Activated CD4-positive, alpha-beta T cell treated with anti-CD3 and anti-CD28 coated beads, Interleukin-2, amount 10 ng/mL, durations not matched to agents 7 days and 5 days (primary cell): ENCODE data around the gene BMPER. TPM values are rescaled to one million over a fixed set of nuclear protein-coding genes. Genes with fewer than 3 reads are reported as not detected.

ENCODE experiments used
- CTCF ChIA-PET: fragments of 350-600 bp; sonication (Branson Sonifier 250); formaldehyde crosslinking; loops from one replicate; lab custom pipeline; 2021; ENCODE audit warnings: antibody characterized with exemption; lab: Charles Lee
- POLR2A ChIA-PET: fragments of 350-600 bp; sonication (Branson Sonifier 250); formaldehyde crosslinking; loops from one replicate; lab custom pipeline; 2021; ENCODE audit warnings: antibody characterized with exemption; lab: Charles Lee
- DNase-seq: peaks from one replicate; pipeline ENCODE4 v3.0.0-alpha.2; 2020
- H3K27ac Mint-ChIP-seq: one replicate; pipeline ENCODE4 v1.8.0; 2021; ENCODE audit warnings: mild to moderate bottlenecking, moderate library complexity, mixed read lengths
- H3K27me3 Mint-ChIP-seq: one replicate; pipeline ENCODE4 v1.8.0; 2021; ENCODE audit warnings: mixed read lengths
- H3K36me3 Mint-ChIP-seq: one replicate; pipeline ENCODE4 v1.8.0; 2021; ENCODE audit warnings: low read depth, mixed read lengths
- H3K4me1 Mint-ChIP-seq: one replicate; pipeline ENCODE4 v1.8.0; 2021; ENCODE audit warnings: mixed read lengths
- H3K4me3 Mint-ChIP-seq: one replicate; pipeline ENCODE4 v1.8.0; 2021; ENCODE audit warnings: mild to moderate bottlenecking, moderate library complexity, mixed read lengths
- H3K9me3 Mint-ChIP-seq: one replicate; pipeline ENCODE4 v1.8.0; 2021; ENCODE audit warnings: mixed read lengths
- total RNA-seq, 2 experiments: library from RNA; stranded (reverse); gene quantifications; one replicate each; pipeline ENCODE4 v1.2.3, GENCODE V29; 2021

BMPER gene
- total RNA-seq, 2 experiments from 2014 or later = not detected

DNA sequence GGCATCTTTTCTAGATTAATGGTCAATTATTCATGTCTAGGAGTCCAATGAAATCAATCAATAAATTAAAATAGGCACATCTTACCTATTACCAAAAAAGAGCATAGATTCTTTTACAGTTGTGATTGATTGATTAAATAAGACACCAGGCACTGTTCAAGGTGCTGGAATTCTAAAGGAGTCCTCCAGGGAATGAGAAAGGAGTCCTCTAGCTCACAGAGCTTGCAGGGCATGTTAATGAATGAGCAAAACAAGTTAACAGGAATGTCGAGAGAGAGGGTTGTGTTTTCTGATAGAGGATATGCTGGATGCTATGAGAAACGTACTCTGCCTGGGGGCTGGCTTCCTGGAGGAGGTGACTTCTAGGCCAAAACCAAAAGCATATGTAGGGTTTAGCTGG lies 191.4 kb downstream of the BMPER start:
- Mint-ChIP-seq H3K4me3 (no peak overlapping the region), H3K27ac (no peak overlapping the region), H3K36me3 (no peaks in the 10 kb centered on the region), H3K27me3 (no peaks in the 10 kb centered on the region), H3K9me3 (peaks cover 2% of the 10 kb centered on the region), H3K4me1 (no peaks in the 10 kb centered on the region)
- CTCF ChIA-PET = no interaction called here
- no peak for DNase-seq
- POLR2A ChIA-PET = no interaction called here

DNA sequence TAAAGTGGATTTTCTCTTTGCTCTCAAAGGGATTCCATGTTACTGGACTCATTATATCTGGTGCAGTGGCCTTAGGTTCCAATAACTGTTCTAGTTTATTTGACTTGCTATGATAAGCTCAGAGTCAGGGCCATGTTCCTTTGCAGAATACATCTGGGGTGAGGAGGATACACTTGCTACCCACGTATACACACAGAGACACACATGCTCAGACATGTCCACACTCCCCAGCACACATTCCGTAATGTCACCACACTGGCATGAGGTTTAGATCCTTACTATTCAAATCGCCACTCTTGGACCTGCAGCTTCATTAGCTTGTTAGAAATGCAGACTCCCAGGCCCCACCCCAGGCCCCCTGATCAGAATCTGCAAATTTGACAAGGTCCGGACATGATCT lies 195.3 kb downstream of the BMPER start:
- no peaks in the 10 kb centered on the region for H3K27me3 Mint-ChIP-seq

DNA sequence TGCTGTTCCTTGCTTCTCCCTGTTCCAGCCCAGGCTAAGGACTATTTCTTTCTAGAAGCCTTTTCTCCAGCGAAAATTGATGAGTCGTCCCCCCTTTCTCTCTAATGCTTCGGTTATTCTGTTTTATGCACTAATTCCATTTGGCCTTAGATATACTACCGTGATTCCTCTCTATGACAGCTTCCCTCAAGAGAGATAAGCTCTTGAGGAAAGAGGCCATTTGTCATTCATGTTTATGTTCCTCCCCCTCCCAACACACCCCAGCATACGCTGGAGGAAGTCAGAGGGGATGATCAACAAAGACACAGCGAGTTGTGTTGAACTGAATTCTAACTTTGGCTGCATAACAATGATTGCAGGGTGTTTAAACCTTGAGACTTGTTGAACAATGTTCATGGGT lies 198.8 kb downstream of the BMPER start:
- ChIA-PET POLR2A (no interaction called here), CTCF (no interaction called here)
- Mint-ChIP-seq H3K27ac (no peak overlapping the region), H3K4me1 (no peaks in the 10 kb centered on the region), H3K36me3 (no peaks in the 10 kb centered on the region), H3K27me3 (no peaks in the 10 kb centered on the region), H3K4me3 (no peak overlapping the region), H3K9me3 (peaks cover 9% of the 10 kb centered on the region)
- DNase-seq = no peak

More for the DNA sequence above, 195.3 kb downstream of the BMPER start:
- H3K9me3 Mint-ChIP-seq = peaks cover 9% of the 10 kb centered on the region
- no peak overlapping the region for H3K4me3 Mint-ChIP-seq
- H3K4me1 Mint-ChIP-seq = no peaks in the 10 kb centered on the region
- H3K27ac Mint-ChIP-seq = no peak overlapping the region
- CTCF ChIA-PET = no interaction called here
- H3K36me3 Mint-ChIP-seq = no peaks in the 10 kb centered on the region
- POLR2A ChIA-PET = no interaction called here
- DNase-seq = no peak

DNA sequence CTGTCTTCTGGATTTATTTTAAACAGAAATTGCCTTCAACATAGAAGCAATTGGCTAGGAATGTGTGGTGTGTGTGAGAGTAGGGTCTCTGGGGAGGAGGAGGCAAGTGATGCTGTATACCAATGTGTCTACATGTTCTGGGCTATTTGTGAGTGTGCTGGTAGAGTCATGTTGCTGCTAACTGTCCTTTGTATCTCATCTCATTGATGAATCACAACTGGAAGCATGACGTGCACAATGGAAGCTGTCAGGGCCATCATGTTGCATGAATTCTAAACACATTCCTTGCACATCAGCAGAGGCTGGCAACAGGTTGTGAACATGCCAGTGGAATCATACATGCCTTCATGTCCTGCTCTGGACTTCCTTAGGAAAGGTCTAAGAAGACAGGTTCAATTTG lies 199.7 kb downstream of the BMPER start:
- Mint-ChIP-seq H3K4me3 (no peak overlapping the region), H3K27ac (no peak overlapping the region), H3K4me1 (no peaks in the 10 kb centered on the region), H3K9me3 (peaks cover 9% of the 10 kb centered on the region), H3K27me3 (no peaks in the 10 kb centered on the region), H3K36me3 (no peaks in the 10 kb centered on the region)
- DNase-seq = no peak
- CTCF ChIA-PET = no interaction called here
- POLR2A ChIA-PET = no interaction called here

DNA sequence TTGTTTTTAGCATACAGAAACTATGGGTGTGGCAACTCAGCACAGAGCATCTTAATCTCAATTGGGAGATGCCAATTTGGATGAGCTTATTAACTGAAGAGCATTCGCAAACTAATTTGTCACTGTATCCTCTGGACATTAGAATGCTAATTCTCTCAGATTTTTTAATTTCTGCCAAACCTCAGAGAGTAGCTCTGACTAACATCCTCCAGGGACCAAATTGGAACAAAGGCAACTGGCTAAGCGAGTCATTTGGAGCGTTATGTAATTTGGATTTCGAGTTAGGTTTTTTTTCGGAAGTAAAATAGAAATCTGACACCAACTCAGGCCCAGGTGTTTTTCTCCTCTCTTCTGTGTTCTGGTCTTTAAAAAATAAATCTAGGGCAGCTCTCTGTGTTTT lies 201.9 kb downstream of the BMPER start:
- Mint-ChIP-seq H3K4me3 (no peak overlapping the region), H3K27me3 (no peaks in the 10 kb centered on the region), H3K27ac (no peak overlapping the region), H3K36me3 (no peaks in the 10 kb centered on the region), H3K9me3 (peaks cover 9% of the 10 kb centered on the region), H3K4me1 (no peaks in the 10 kb centered on the region)
- CTCF ChIA-PET = interaction anchor here (0.9 kb wide), 1 partner anchor 20 kb away, joined by 3 read pairs; no protein-coding TSS in a partner anchor
- DNase-seq = no peak
- POLR2A ChIA-PET = no interaction called here

DNA sequence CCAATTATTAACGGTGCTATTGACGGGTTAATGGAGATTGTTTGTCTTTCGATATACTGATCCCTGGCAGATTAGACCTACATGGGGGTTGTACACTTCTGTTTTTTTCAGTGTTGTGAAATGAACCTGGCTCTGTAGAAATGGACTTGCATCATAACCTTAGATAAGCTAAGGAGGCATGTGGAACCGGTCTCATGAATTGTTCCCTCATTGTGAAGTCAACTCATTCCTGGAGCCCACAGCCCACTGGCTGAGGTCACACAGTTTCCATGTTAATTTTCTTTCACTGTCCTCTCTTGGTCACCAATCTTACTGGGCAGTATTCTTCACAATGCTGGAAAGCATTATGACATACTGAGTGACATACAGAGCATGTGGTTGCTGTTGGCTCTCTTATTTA lies 202.8 kb downstream of the BMPER start:
- no peaks in the 10 kb centered on the region for H3K36me3 Mint-ChIP-seq
- ChIA-PET CTCF (no interaction called here), POLR2A (no interaction called here)
- H3K27me3 Mint-ChIP-seq = no peaks in the 10 kb centered on the region
- peaks cover 6% of the 10 kb centered on the region for H3K9me3 Mint-ChIP-seq
- H3K4me1 Mint-ChIP-seq = no peaks in the 10 kb centered on the region
- no peak for DNase-seq
- no peak overlapping the region for H3K27ac Mint-ChIP-seq
- no peak overlapping the region for H3K4me3 Mint-ChIP-seq

DNA sequence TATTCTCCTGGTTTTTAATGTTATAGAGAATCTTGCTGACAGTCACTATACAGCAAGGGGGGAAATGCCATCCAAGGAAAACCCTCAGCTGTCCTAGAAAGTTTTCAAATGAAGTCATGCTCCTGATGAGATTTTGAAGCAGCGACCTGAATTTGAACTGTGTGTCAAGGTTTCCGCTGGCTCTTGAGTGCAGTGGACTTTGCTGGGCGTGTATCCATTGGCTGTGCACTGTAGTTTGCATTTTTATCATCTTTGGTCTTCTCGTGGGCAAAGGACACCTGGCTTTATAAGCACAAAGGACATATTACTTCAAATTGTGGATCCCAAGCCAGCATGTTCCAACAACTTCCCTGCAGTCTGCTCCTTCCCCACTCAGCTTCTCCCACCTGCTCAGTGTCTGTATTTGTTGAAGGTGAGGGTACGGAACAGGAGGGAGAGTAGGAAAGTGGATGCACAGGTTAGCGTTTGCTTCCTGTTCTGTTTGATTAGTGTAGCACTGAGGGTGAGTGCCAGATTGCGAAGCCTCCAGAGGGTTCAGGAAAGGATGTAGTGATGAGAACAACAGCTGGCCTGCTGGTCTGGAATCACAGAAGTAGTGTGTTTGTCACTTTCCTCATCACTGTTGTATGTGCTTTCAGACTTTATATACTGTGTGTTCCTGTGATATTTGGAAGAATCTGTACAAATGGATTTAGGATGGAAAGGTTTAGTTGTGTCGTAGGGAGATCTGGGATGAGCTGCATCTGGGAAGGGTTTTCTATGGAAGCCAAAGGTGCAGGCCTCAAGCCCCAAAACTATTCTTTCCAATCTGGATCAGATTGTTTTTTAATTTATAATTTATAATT lies 204.8 kb downstream of the BMPER start:
- ChIA-PET CTCF (no interaction called here), POLR2A (no interaction called here)
- Mint-ChIP-seq H3K4me1 (no peaks in the 10 kb centered on the region), H3K9me3 (no peaks in the 10 kb centered on the region), H3K27ac (no peak overlapping the region), H3K36me3 (no peaks in the 10 kb centered on the region), H3K27me3 (no peaks in the 10 kb centered on the region), H3K4me3 (no peak overlapping the region)
- no peak for DNase-seq

DNA sequence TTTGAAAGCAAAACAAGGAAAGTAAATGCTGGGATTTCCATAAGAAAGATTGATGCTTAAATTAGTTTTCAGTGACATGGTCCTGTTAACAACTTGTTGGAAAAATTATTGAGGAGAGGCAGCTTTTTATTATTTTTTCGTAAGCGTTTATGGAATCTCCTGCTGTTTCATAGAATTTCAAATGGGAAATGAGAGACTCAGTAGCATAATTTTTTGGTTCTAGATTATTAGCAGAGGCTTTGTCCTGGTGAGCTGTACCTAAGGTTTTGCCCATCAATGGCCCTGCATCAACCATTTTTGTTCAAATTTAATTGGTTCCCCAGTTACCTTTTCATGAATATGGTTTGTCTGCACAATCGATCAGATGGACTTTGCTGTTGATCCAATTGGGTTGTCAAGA lies 205.7 kb downstream of the BMPER start:
- CTCF ChIA-PET = no interaction called here
- no peak for DNase-seq
- H3K27me3 Mint-ChIP-seq = no peaks in the 10 kb centered on the region

DNA sequence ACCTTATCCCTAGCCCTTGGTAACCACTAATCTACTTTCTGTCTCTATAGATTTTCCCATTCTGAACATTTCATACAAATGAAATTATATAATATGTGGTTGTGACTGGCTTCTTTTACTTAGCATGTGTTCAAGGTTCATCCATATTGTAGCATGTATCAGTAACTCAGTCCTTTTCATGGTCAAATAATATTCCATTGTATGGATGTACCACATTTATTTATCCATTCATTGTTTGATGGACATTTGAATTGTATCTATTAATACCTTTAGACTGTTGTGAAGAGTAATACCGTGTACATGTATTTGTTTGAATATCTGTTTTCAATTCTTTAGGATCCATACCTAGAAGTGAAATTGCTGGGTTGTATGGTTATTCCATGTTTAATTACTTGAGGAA lies 210.2 kb downstream of the BMPER start:
- ChIA-PET POLR2A (no interaction called here), CTCF (no interaction called here)
- Mint-ChIP-seq H3K9me3 (peaks cover 8% of the 10 kb centered on the region), H3K27ac (no peak overlapping the region), H3K27me3 (no peaks in the 10 kb centered on the region), H3K4me3 (no peak overlapping the region), H3K4me1 (no peaks in the 10 kb centered on the region), H3K36me3 (no peaks in the 10 kb centered on the region)
- DNase-seq = no peak

More for the DNA sequence above, 205.7 kb downstream of the BMPER start:
- H3K4me3 Mint-ChIP-seq = no peak overlapping the region
- H3K4me1 Mint-ChIP-seq = no peaks in the 10 kb centered on the region
- no peaks in the 10 kb centered on the region for H3K36me3 Mint-ChIP-seq
- peaks cover 3% of the 10 kb centered on the region for H3K9me3 Mint-ChIP-seq
- POLR2A ChIA-PET = no interaction called here
- no peak overlapping the region for H3K27ac Mint-ChIP-seq

DNA sequence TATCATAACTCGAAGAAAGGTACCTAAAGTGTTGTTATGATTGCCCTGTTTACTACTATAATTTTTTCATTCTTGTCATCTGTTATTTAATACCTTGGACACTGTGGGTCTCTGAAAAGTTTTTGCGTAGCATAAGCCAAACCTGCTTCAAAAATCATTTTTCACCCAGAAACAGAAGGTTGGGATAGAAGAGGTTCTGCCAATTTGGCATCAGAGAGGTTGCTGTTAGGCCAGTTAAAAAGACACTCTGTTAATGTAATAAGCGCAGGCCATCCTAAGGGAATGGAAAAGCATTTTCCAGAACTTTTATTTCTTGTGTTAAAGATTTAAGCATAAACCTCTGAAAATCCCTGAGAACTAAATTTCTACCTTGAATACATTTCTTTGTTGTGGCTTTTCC lies 212.2 kb downstream of the BMPER start:
- DNase-seq = no peak
- Mint-ChIP-seq H3K27me3 (no peaks in the 10 kb centered on the region), H3K27ac (no peak overlapping the region), H3K4me1 (no peaks in the 10 kb centered on the region), H3K4me3 (no peak overlapping the region), H3K36me3 (no peaks in the 10 kb centered on the region), H3K9me3 (peaks cover 8% of the 10 kb centered on the region)
- ChIA-PET CTCF (no interaction called here), POLR2A (no interaction called here)

DNA sequence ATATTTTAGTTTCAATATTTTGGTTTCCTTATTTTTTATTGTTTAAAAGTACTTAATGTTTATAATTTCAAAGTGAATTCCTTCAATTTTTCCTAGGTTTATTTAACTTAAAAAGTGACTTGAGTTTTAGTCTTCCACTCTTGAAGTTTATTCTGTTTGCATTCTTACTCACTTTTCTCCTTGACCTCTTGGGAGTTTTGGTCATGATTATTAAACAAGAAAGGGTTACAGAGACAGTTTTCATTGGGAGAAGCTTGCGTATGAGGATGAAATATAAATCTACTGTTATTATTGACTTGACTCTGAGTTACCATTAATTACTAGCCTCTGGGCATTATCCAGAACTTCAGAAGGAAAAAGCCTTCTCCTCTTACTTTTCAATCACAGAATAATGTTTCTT lies 216.0 kb downstream of the BMPER start:
- ChIA-PET CTCF (no interaction called here), POLR2A (no interaction called here)
- Mint-ChIP-seq H3K4me3 (no peak overlapping the region), H3K4me1 (no peaks in the 10 kb centered on the region), H3K36me3 (no peaks in the 10 kb centered on the region), H3K9me3 (peaks cover 16% of the 10 kb centered on the region), H3K27ac (no peak overlapping the region), H3K27me3 (no peaks in the 10 kb centered on the region)
- no peak for DNase-seq

DNA sequence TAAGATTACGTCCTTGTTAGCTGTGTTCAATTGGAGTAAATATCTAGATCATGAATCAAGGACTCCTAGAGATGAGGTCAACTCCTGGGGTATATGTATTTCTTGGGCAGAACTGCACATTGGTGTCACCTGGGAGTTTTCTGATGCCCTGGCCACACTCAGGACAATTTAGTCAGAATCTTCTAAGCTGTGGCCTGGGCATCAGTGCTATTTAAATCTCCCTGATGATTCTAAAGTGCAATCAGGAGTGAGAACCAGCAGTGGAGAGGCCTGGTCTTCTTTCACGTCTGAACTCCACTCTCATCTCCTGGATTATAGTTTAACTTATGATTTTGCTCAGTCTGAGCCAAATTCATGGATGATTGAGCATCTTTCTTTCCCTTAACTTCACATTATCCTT lies 218.0 kb downstream of the BMPER start:
- Mint-ChIP-seq H3K4me3 (no peak overlapping the region), H3K4me1 (no peaks in the 10 kb centered on the region), H3K9me3 (peaks cover 17% of the 10 kb centered on the region), H3K27ac (no peak overlapping the region), H3K27me3 (no peaks in the 10 kb centered on the region), H3K36me3 (no peaks in the 10 kb centered on the region)
- DNase-seq = no peak
- CTCF ChIA-PET = no interaction called here
- POLR2A ChIA-PET = no interaction called here

DNA sequence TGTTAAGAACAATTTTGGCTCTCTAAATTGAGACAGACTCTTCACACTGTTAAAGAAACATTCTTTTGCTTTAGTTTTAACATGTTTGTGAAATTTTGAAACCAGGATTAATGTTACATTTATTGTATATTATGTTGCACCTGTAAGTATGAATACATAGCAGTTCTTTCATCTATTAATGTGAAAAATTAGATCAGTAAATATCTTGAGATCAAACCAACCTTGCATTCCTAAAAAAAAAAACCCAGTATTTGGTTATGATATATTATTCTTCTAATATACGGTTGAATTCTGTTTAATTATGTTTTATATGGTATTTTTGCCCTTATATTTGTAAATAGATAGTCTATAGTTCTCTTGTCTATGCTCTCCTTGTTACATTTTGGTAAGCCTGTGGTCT lies 219.4 kb downstream of the BMPER start:
- Mint-ChIP-seq H3K27me3 (no peaks in the 10 kb centered on the region), H3K36me3 (no peaks in the 10 kb centered on the region), H3K4me1 (no peaks in the 10 kb centered on the region), H3K27ac (no peak overlapping the region), H3K9me3 (peaks cover 16% of the 10 kb centered on the region), H3K4me3 (no peak overlapping the region)
- CTCF ChIA-PET = interaction anchor here (0.7 kb wide), 1 partner anchor 61 kb away, joined by 3 read pairs; no protein-coding TSS in a partner anchor
- POLR2A ChIA-PET = no interaction called here
- DNase-seq = no peak

DNA sequence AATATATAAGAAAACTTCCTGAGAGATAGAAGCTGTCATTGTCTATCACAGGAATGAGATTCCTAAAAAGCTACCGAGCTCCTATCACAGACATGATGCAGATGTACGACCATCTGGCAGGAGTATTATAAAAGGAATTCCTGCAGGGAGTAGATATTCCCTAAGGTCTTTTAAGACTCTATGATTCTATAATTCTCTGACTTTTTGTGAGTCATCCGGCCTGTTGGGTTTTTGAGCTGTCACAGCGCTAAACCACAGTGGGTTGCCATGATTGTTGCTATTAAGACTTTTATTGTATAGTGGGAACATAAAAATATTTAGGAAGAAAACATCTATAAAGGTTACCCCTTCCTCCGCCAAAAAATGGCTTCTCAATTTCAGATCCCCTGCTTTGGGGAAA lies 223.4 kb downstream of the BMPER start:
- H3K9me3 Mint-ChIP-seq = peaks cover 16% of the 10 kb centered on the region
- no peak overlapping the region for H3K27ac Mint-ChIP-seq
- ChIA-PET POLR2A (no interaction called here), CTCF (no interaction called here)
- no peaks in the 10 kb centered on the region for H3K4me1 Mint-ChIP-seq
- H3K4me3 Mint-ChIP-seq = no peak overlapping the region
- no peak for DNase-seq
- H3K27me3 Mint-ChIP-seq = no peaks in the 10 kb centered on the region
- H3K36me3 Mint-ChIP-seq = no peaks in the 10 kb centered on the region
